HCT116 (cell line): ENCODE measurements around the gene POLA2. TPM values are rescaled to one million over a fixed set of nuclear protein-coding genes. Genes with fewer than 3 reads are reported as not detected.

ENCODE experiments used
- ATAC-seq: fragments of 200-7000 bp; cut with Tn5 transposase; 2 replicates; pipeline ENCODE4 v1.9.1; 2020; ENCODE audit warnings: mild to moderate bottlenecking, moderate library complexity
- BruUV-seq: library from RNA; stranded (reverse); fragments of 400-500 nt; replicated peaks from 2 replicates; lab custom pipeline; 2021; lab: Mats Ljungman, UMichigan
- CTCF ChIA-PET: fragments of 300-600 bp; sonication (Branson Sonifier 250); formaldehyde crosslinking; loops from one replicate; lab custom pipeline; 2021; ENCODE audit warnings: antibody characterized with exemption; lab: Charles Lee
- POLR2A ChIA-PET: fragments of 300-600, 350-600 bp; sonication (Branson Sonifier 250); formaldehyde crosslinking; loops from one replicate; lab custom pipeline; 2021; ENCODE audit warnings: antibody characterized with exemption; lab: Charles Lee
- RAD21 ChIA-PET, 2 experiments: fragments of 300-600 bp; sonication (Branson Sonifier 250); formaldehyde crosslinking; loops; one replicate each; lab custom pipeline; 2023; ENCODE audit warnings: low total read pairs in 2 of 2; ENCODE audit not compliant: uncharacterized antibody in 2 of 2, unreplicated experiment in 2 of 2, low non-redundant PET in 1 of 2; lab: Charles Lee
- DNase-seq: peaks from one replicate; pipeline ENCODE4 v3.0.0-alpha.2; 2010; ENCODE audit warnings: low read depth, low spot score
- H2AFZ ChIP-seq: fragments of 200-600 bp; shearing (Covaris generic), sonication (generic); 2 replicates; pipeline ENCODE4 v1.6.1; 2017; ENCODE audit warnings: low read depth, mixed run types, mixed read lengths, antibody characterized with exemption, low read length; ENCODE audit not compliant: poor library complexity, severe bottlenecking
- H3K27ac ChIP-seq: 2 replicates; pipeline ENCODE4 v1.5.1; 2012; ENCODE audit warnings: low read depth, low read length
- H3K27me3 ChIP-seq: fragments of 200-600 bp; sonication (generic); 2 replicates; pipeline ENCODE4 v1.6.1; 2016; ENCODE audit warnings: mixed run types, low read length, mixed read lengths; ENCODE audit not compliant: insufficient read depth
- H3K36me3 ChIP-seq, 2 experiments: fragments of 200-500 bp in 1 of 2; fragments of 200-600 bp in 1 of 2; sonication (Bioruptor generic) in 1 of 2; sonication (generic) in 1 of 2; 2 replicates each; pipeline versions ENCODE4 v1.5.1 to v1.6.1; 2014 to 2016; ENCODE audit warnings: low read length in 2 of 2, inconsistent platforms in 1 of 2, mixed read lengths in 1 of 2, mixed run types in 1 of 2; ENCODE audit not compliant: insufficient read depth in 2 of 2, control insufficient read depth in 1 of 2
- H3K4me1 ChIP-seq, 2 experiments: fragments of 200-600 bp in 1 of 2; sonication (generic) in 1 of 2; 2 replicates each; pipeline versions ENCODE4 v1.5.1 to v1.6.1; 2012 to 2017; ENCODE audit warnings: low read length in 2 of 2, inconsistent platforms in 1 of 2, mild to moderate bottlenecking in 1 of 2, mixed read lengths in 1 of 2, mixed run types in 1 of 2, moderate library complexity in 1 of 2; ENCODE audit not compliant: insufficient read depth in 2 of 2, control insufficient read depth in 1 of 2
- H3K4me2 ChIP-seq: fragments of 200-600 bp; sonication (generic); 2 replicates; pipeline ENCODE4 v1.6.1; 2017; ENCODE audit warnings: mixed run types, low read length, mixed read lengths
- H3K4me3 ChIP-seq, 2 experiments: fragments of 200-600 bp in 1 of 2; sonication (generic) in 1 of 2; replicated peaks in 1 of 2; 2 replicates each; pipeline ENCODE4 v1.5.1; 2011 to 2016; ENCODE audit warnings: low read length in 2 of 2, control low read depth in 1 of 2, low read depth in 1 of 2, mild to moderate bottlenecking in 1 of 2, mixed read lengths in 1 of 2, mixed run types in 1 of 2
- H3K79me2 ChIP-seq: fragments of 200-600 bp; sonication (generic); 2 replicates; pipeline ENCODE4 v1.6.1; 2017; ENCODE audit warnings: mild to moderate bottlenecking, mixed run types, low read length, moderate library complexity, mixed read lengths; ENCODE audit not compliant: insufficient read depth
- H3K9ac ChIP-seq: fragments of 200-600 bp; sonication (generic); 2 replicates; pipeline ENCODE4 v1.6.1; 2016; ENCODE audit warnings: low read length, mixed read lengths
- H3K9me2 ChIP-seq: fragments of 200-600 bp; sonication (generic), shearing (Covaris generic); 2 replicates; pipeline ENCODE4 v1.6.1; 2017; ENCODE audit warnings: mixed run types, mild to moderate bottlenecking, moderate library complexity; ENCODE audit not compliant: insufficient read depth
- H3K9me3 ChIP-seq, 2 experiments: fragments of 200-500 bp in 1 of 2; fragments of 200-600 bp in 1 of 2; sonication (Bioruptor generic) in 1 of 2; sonication (generic) in 1 of 2; 2 replicates each; pipeline ENCODE4 v1.6.1; 2014 to 2017; ENCODE audit warnings: low read length in 2 of 2, mixed read lengths in 2 of 2, inconsistent platforms in 1 of 2, low read depth in 1 of 2, mild to moderate bottlenecking in 1 of 2, mixed run types in 1 of 2, moderate library complexity in 1 of 2; ENCODE audit not compliant: control insufficient read depth in 1 of 2, insufficient read depth in 1 of 2
- H4K20me1 ChIP-seq: fragments of 200-600 bp; sonication (generic), shearing (Covaris generic); 2 replicates; pipeline ENCODE4 v1.6.1; 2017; ENCODE audit warnings: mixed run types, mild to moderate bottlenecking, moderate library complexity; ENCODE audit not compliant: insufficient read depth
- CEBPB ChIP-seq: IDR thresholded peaks from 2 replicates; pipeline ENCODE4 v1.6.1; 2012; ENCODE audit warnings: low read depth
- EGR1 ChIP-seq: IDR thresholded peaks from 2 replicates; pipeline ENCODE4 v1.6.1; 2012; ENCODE audit warnings: low read depth
- ELF1 ChIP-seq: IDR thresholded peaks from 2 replicates; pipeline ENCODE4 v1.6.1; 2012; ENCODE audit warnings: low read depth, borderline replicate concordance
- EZH2 ChIP-seq: fragments of 200-600 bp; sonication (generic); IDR thresholded peaks from 2 replicates; pipeline ENCODE4 v1.6.1; 2017; ENCODE audit warnings: antibody characterized with exemption, mixed run types
- JUND ChIP-seq: IDR thresholded peaks from 2 replicates; pipeline ENCODE4 v1.6.1; 2012
- POLR2AphosphoS5 ChIP-seq: IDR thresholded peaks from 2 replicates; pipeline ENCODE4 v1.6.1; 2011; ENCODE audit warnings: mild to moderate bottlenecking, low read depth, low read length, moderate library complexity
- SRF ChIP-seq: IDR thresholded peaks from 2 replicates; pipeline ENCODE4 v1.6.1; 2012; ENCODE audit warnings: low read depth
- TCF7L2 ChIP-seq: IDR thresholded peaks from 2 replicates; pipeline ENCODE4 v1.7.0; 2011; ENCODE audit warnings: borderline replicate concordance, inconsistent platforms; ENCODE audit not compliant: insufficient read depth, insufficient read length; ENCODE audit errors: extremely low read depth
- YY1 ChIP-seq: IDR thresholded peaks from 2 replicates; pipeline ENCODE4 v1.6.1; 2011; ENCODE audit warnings: low read length, low read depth, moderate library complexity, mild to moderate bottlenecking; ENCODE audit not compliant: insufficient replicate concordance; ENCODE audit errors: extremely low read depth
- ZFX ChIP-seq: fragments of 450-650 bp; IDR thresholded peaks from 2 replicates; pipeline ENCODE4 v1.6.1; 2017
- intact Hi-C: fragments of 100-400 bp; cut with micrococcal nuclease; formaldehyde crosslinking; loops from 2 replicates; pipeline ENCODE4 v1.10.0; 2022
- total RNA-seq: library from RNA; stranded (reverse); gene quantifications from one replicate; pipeline ENCODE4 v1.2.1, GENCODE V29; 2021; ENCODE audit not compliant: unreplicated experiment
- TF ChIP-seq, protein P1 (sequence below): IDR thresholded peaks from 2 replicates; pipeline ENCODE4 v1.6.1; 2011; ENCODE audit warnings: mild to moderate bottlenecking, low read length, moderate library complexity; ENCODE audit not compliant: insufficient replicate concordance; ENCODE audit errors: extremely low read depth

Gene POLA2
- total RNA-seq, 1 experiment from 2014 or later = 20.0 TPM

DNA sequence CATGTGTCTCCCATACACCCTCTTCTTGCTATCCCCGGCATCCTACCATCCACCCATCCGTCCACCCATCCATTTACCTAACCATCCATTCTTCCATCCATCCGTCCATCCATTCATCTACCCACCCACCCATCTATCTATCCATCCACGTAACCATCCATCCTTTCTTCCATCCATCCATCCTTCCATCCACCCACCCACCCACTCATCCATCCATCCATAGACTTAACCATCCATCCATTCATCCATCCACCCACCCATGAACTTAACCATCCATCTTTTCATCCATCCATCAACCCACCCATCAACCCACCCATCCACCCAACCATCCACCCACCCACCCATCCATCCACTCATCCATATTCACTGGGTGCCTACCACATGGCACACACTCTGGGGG is 42.3 kb downstream of the POLA2 start (continued):
- TF ChIP-seq EZH2 (no peak), EGR1 (no peak), ZFX (no peak), POLR2AphosphoS5 (no peak), SRF (no peak), CEBPB (no peak), YY1 (no peak), TCF7L2 (no peak), ELF1 (no peak)
- TF ChIP-seq, protein P1, sequence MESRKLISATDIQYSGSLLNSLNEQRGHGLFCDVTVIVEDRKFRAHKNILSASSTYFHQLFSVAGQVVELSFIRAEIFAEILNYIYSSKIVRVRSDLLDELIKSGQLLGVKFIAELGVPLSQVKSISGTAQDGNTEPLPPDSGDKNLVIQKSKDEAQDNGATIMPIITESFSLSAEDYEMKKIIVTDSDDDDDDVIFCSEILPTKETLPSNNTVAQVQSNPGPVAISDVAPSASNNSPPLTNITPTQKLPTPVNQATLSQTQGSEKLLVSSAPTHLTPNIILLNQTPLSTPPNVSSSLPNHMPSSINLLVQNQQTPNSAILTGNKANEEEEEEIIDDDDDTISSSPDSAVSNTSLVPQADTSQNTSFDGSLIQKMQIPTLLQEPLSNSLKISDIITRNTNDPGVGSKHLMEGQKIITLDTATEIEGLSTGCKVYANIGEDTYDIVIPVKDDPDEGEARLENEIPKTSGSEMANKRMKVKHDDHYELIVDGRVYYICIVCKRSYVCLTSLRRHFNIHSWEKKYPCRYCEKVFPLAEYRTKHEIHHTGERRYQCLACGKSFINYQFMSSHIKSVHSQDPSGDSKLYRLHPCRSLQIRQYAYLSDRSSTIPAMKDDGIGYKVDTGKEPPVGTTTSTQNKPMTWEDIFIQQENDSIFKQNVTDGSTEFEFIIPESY = no peak

GRCh38 chr11:65304613-65305012 is 42.9 kb downstream of the POLA2 start:
- Histone ChIP-seq H3K9me2 (no peaks in the 10 kb centered on the region), H3K79me2 (no peaks in the 10 kb centered on the region), H2AFZ (no peak overlapping the region), H3K4me1 (peaks cover 0 to 20% of the 10 kb centered on the region in 2 experiments; a peak in 2 of 4 replicates), H3K36me3 (no peaks in the 10 kb centered on the region; a peak in 1 of 4 replicates), H3K27me3 (no peaks in the 10 kb centered on the region), H3K27ac (no peak overlapping the region), H3K9me3 (no peaks in the 10 kb centered on the region), H4K20me1 (no peaks in the 10 kb centered on the region), H3K9ac (no peak overlapping the region), H3K4me2 (no peak overlapping the region), H3K4me3 (no peak overlapping the region)
- BruUV-seq = no TSS peak
- CTCF ChIA-PET = no interaction called here
- RAD21 ChIA-PET = no interaction called here
- ATAC-seq = no peak
- no peak for DNase-seq
- POLR2A ChIA-PET = no interaction called here
- intact Hi-C loops = no loop called here
- TF ChIP-seq JUND = no peak
- peak; percentile 24; the same call in 1 of the 2 replicates for TF ChIP-seq POLR2AphosphoS5
